Spinal cord (tissue), 10 donors: ENCODE data around the gene KRT26. TPM values are rescaled to one million over a fixed set of nuclear protein-coding genes. Genes with fewer than 3 reads are reported as not detected.
A peak's percentile ranks its signal among the peaks of the same experiment; 100 is the strongest.

Source experiments
- DNase-seq, 6 donors: peaks; one replicate each; pipeline versions ENCODE4 v3.0.0 to v3.0.0-alpha.2; 2013 to 2015; ENCODE audit warnings: low spot score in 6 of 6, low read depth in 4 of 6
- H3K27ac ChIP-seq: one replicate; pipeline ENCODE4 v1.5.1; 2013; ENCODE audit warnings: low read depth, low read length, control low read depth
- H3K27me3 ChIP-seq: one replicate; pipeline ENCODE4 v1.6.1; 2013; ENCODE audit warnings: low read length; ENCODE audit not compliant: control insufficient read depth, insufficient read depth
- H3K36me3 ChIP-seq: one replicate; pipeline ENCODE4 v1.6.1; 2013; ENCODE audit warnings: low read length; ENCODE audit not compliant: control insufficient read depth, insufficient read depth
- H3K4me1 ChIP-seq: one replicate; pipeline ENCODE4 v1.6.1; 2013; ENCODE audit warnings: low read length; ENCODE audit not compliant: control insufficient read depth, insufficient read depth
- H3K4me3 ChIP-seq: one replicate; pipeline ENCODE4 v1.5.1; 2013; ENCODE audit warnings: low read depth, low read length, control low read depth
- H3K9me3 ChIP-seq: one replicate; pipeline ENCODE4 v1.6.1; 2013; ENCODE audit warnings: low read length; ENCODE audit not compliant: control insufficient read depth, insufficient read depth
- WGBS: methylation state at CpG from one replicate; pipeline ENCODE4 v1.1.5; 2013; ENCODE audit warnings: missing lambda C conversion rate; ENCODE audit not compliant: insufficient coverage; 5-methylcytosine and 5-hydroxymethylcytosine counted together
- polyA plus RNA-seq, 2 donors: library from polyadenylated mRNA; unstranded; fragments of 120-200 nt; gene quantifications; one replicate each; pipeline ENCODE4 v1.2.1, GENCODE V29; 2013; ENCODE audit not compliant: insufficient read length in 2 of 2
- total RNA-seq, 2 donors: library from RNA; depleted of rRNA in 1 of 2; stranded (reverse); fragments of 120-200 nt in 1 of 2; fragments of >200 nt in 1 of 2; gene quantifications; one replicate each; pipeline versions ENCODE4 v1.2.3 to v1.2.4, GENCODE V29; 2013 to 2014
- donor health status: healthy.

KRT26 gene
- total and polyA plus RNA-seq, 4 donors: not detected

DNA sequence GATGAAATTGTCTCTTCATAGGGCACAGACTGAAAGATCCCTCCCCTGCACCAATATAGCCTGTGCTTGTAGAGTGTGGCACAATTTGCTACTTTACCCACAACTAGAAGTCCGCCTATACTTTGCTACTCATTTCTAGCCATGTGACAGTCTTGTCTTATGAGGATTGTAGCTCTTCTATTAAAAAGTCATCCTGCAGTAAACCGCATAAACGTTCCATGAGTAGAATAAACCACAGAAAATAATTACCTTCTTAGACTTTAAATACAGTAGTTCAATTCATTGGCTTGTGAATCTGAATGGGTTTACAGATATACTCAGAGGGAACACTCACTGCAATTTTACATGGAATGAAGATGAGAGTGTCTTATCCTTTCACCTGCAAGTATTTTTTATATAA lies 6.0 kb upstream of the KRT26 start:
- Histone ChIP-seq H3K4me1 (no peaks in the 10 kb centered on the region), H3K9me3 (no peaks in the 10 kb centered on the region), H3K4me3 (no peak overlapping the region), H3K27me3 (peaks cover 14% of the 10 kb centered on the region), H3K36me3 (no peaks in the 10 kb centered on the region), H3K27ac (no peak overlapping the region)
- WGBS: no CpG with 5 or more reads among the region's 3 CpGs
- no peak for DNase-seq

- H3K9me3 ChIP-seq: no peaks in the 10 kb centered on the region
- WGBS: 55% methylated on average over 6 of the region's 7 CpGs
These were observed 5.5 kb upstream of the KRT26 start for GRCh38 chr17:40777459-40777858.

DNA sequence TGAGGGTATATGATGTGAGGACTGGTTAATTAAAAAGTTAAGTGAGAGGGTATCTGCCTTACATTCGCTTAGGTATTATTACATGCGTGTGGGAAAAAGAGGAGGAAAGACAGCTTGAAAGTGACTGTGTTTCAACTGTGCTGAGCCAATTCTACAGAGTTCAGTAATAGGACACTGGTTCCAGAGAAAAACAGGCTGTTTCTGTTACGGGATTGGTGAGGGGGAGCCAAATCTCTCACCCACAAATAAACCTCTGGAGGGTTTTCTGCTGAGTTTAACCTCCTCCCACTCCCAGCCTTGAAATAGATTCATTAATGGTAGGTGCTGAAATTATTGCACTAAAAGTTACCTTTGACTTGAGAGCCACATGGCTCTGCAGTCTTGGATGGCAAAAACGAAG lies 3.9 kb upstream of the KRT26 start:
- DNase-seq: no peak
- Histone ChIP-seq H3K27ac (no peak overlapping the region), H3K9me3 (no peaks in the 10 kb centered on the region), H3K36me3 (no peaks in the 10 kb centered on the region), H3K4me3 (no peak overlapping the region), H3K4me1 (no peaks in the 10 kb centered on the region), H3K27me3 (peaks cover 14% of the 10 kb centered on the region)
- 100% methylated on average over 2 of the region's 4 CpGs for WGBS

More at GRCh38 chr17:40777459-40777858, 5.5 kb upstream of the KRT26 start:
- no peaks in the 10 kb centered on the region for H3K4me1 ChIP-seq
- H3K27me3 ChIP-seq: peaks cover 14% of the 10 kb centered on the region
- no peaks in the 10 kb centered on the region for H3K36me3 ChIP-seq
- H3K4me3 ChIP-seq: no peak overlapping the region
- H3K27ac ChIP-seq: no peak overlapping the region
- no peak for DNase-seq

DNA sequence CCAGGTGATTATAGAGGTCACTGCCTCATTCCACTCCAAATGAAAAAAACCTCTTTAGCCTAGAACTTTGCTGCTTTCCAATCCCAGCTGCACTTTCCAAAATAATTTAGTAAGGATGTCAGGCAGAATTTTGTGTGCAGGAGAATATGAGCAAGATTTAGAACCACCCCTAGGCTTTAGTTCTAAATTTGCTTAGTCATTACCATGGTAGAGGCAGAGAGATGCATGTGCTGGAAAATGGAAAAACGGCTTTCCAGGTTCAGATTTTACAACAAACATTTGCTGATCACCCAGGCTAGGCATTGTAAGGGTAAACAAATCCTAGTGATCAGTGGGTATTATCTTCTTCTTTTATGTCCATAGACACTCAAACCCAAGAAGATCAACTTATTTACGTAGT lies 6.3 kb downstream of the KRT26 start:
- Histone ChIP-seq H3K27ac (no peak overlapping the region), H3K9me3 (peaks cover 3% of the 10 kb centered on the region), H3K4me1 (no peaks in the 10 kb centered on the region), H3K36me3 (no peaks in the 10 kb centered on the region), H3K27me3 (peaks cover 2% of the 10 kb centered on the region), H3K4me3 (no peak overlapping the region)
- no peak for DNase-seq
- no CpG with 5 or more reads among the region's 2 CpGs for WGBS

- DNase-seq: no peak
- no CpG with 5 or more reads among the region's 1 CpG for WGBS
- no peaks in the 10 kb centered on the region for H3K27me3 ChIP-seq
- H3K27ac ChIP-seq: no peak overlapping the region
- no peak overlapping the region for H3K4me3 ChIP-seq
- no peaks in the 10 kb centered on the region for H3K4me1 ChIP-seq
- peaks cover 9% of the 10 kb centered on the region for H3K9me3 ChIP-seq
- no peaks in the 10 kb centered on the region for H3K36me3 ChIP-seq
These were observed 8.2 kb downstream of the KRT26 start for GRCh38 chr17:40763752-40764151.

DNA sequence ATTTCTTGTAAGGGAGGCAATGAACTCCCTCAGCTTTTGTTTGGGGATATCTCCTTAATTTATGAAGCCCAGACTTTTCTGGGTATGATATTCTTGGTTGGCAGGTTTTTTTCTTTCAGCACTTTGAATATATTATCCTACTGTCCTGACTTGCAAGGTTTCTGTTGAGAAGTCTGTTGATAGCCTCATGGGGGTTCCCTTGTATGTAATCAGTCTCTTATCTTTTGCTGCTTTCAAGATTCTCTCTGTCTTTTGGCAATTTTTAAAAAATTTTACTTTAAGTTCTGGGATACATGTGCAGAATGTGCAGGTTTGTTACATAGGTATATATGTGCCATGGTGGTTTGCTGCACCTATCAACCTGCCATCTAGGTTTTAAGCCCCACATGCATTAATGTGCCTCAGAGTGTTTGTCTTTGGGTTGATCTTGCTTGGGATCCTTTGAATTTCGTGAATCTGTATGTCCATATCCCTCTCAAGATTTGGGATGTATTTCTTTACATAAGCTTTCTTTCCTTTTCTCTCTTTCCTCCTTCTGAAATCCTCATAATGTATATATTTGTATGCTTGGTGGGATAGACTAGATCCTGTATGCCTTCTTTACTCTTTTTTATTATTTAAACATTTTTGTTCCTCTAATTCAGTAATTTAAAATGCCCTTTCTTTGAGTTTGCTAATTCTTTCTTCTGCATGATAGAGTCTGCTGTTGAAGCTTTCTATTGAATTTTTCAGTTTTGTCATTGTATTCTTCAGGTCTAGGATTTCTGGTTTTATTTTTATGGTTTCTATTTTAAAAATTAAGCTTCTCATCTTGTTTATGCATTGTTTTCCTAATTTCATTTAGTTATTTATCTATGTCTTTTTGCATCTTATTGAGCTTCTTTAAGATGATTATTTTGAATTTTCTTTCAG lies 11.6 kb downstream of the KRT26 start:
- no CpG with 5 or more reads among the region's 1 CpG for WGBS
- Histone ChIP-seq H3K9me3 (peaks cover 9% of the 10 kb centered on the region), H3K4me1 (no peaks in the 10 kb centered on the region)

GRCh38 chr17:40755231-40755630 lies 16.8 kb downstream of the KRT26 start, which contains the start of gene KRT25:
KRT25 (minus strand) TSS chr17:40755331; CDS start chr17:40755271, 60 bp downstream.
- Histone ChIP-seq H3K9me3 (peaks cover 2% of the 10 kb centered on the region), H3K27ac (no peak within 1 kb of the TSS), H3K27me3 (no peaks in the 10 kb centered on the region), H3K36me3 (no peaks in the 10 kb centered on the region), H3K4me1 (no peaks in the 10 kb centered on the region), H3K4me3 (no peak within 1 kb of the TSS)
- WGBS: 90% methylated on average over 3 of the region's 4 CpGs
- DNase-seq: peak in 1 of 6 donors; percentile 5

More for the DNA sequence above, 11.6 kb downstream of the KRT26 start:
- no peak for DNase-seq
- H3K4me3 ChIP-seq: no peak overlapping the region
- no peaks in the 10 kb centered on the region for H3K27me3 ChIP-seq
- H3K27ac ChIP-seq: no peak overlapping the region
- H3K36me3 ChIP-seq: no peaks in the 10 kb centered on the region

DNA sequence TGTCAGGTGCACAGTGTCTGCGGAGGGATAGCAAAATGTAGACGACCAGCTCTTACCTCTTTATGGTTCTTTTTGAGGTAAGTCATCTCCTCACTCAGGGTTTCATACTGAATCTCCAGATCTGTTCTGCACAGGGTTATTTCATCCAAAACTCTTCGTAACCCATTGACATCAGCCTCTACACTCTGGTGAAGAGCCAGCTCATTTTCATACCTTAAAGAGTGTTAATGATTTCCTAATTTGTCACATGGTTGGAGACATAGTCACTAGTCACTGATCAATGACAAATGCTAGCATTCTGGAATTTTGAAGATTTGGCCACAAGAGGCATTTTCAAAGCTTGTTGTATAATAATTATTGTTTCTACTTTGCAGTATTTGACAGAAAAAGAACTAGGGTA lies 18.2 kb downstream of the KRT26 start:
- no peak for DNase-seq
- no peak overlapping the region for H3K4me3 ChIP-seq
- H3K36me3 ChIP-seq: no peaks in the 10 kb centered on the region
- H3K4me1 ChIP-seq: no peaks in the 10 kb centered on the region
- no CpG with 5 or more reads among the region's 3 CpGs for WGBS
- H3K27me3 ChIP-seq: no peaks in the 10 kb centered on the region
- no peaks in the 10 kb centered on the region for H3K9me3 ChIP-seq
- H3K27ac ChIP-seq: no peak overlapping the region

- Histone ChIP-seq H3K27ac (no peak overlapping the region), H3K9me3 (no peaks in the 10 kb centered on the region), H3K27me3 (no peaks in the 10 kb centered on the region), H3K36me3 (no peaks in the 10 kb centered on the region), H3K4me1 (no peaks in the 10 kb centered on the region), H3K4me3 (no peak overlapping the region)
- no peak for DNase-seq
- WGBS: 80% methylated on average over 13 of the region's 14 CpGs
These were observed 20.9 kb downstream of the KRT26 start for GRCh38 chr17:40751065-40751464.

DNA sequence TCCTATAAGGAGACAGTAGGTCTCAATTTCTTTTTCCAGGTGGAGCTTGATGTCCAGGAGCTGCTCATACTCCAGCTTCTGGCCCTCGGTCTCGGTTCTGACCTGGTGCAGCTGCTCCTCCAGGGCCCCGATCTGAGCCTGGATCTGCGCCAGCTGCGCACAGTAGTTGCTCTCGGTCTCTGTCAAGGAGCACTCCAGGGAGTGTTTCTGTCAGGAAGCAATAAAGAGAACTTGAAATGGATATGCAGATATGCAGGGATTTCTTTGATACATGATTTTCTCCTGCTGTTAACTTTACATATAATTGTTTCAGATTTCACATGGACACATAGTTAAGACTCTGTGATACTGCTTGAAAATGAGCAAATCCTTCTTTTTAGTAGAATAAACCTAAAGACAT lies 21.6 kb downstream of the KRT26 start:
- WGBS: no CpG with 5 or more reads among the region's 6 CpGs
- Histone ChIP-seq H3K4me1 (no peaks in the 10 kb centered on the region), H3K27me3 (no peaks in the 10 kb centered on the region)

More for the DNA sequence above, 21.6 kb downstream of the KRT26 start:
- H3K27ac ChIP-seq: no peak overlapping the region
- no peaks in the 10 kb centered on the region for H3K36me3 ChIP-seq
- no peak overlapping the region for H3K4me3 ChIP-seq
- no peak for DNase-seq
- H3K9me3 ChIP-seq: no peaks in the 10 kb centered on the region
